NCI-H345 treated with DMSO at 0.1 percent for 48 hours (cell line): ENCODE data around the gene ARL4C.

Source experiments
- DNase-seq: peaks from one replicate; lab custom pipeline; 2025; ENCODE audit not compliant: unreplicated experiment; lab: John Stamatoyannopoulos, UW

Gene ARL4C

DNA sequence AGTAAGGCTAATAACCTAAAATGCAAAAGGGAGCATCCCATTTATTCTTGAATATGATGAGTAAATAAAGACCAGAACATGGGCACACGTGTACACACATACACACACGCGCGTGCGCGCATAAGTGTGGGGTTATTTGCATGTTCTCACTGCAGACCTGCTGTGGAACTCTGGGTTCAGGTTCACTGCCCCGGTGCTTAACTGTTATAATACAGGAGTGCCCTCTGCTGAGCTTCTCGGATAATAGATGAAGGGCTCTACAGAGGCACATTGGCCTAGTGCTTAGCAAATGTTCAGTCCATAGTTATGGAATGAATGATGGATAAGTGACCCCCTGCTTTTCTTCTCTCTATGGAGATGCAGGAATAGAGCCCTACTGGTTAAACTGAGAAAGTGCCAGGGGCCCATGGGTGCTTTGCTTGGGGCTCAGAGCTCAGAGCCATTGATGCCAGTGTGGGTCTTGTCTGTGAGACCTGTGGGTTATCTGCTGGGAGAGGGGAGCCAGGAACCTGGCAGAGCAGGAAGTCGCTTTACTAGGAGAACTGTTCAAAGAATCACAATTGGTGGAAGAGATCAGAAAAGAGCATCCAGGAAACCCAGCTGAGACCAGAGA lies 3.6 kb upstream of the ARL4C start:
- peak; percentile 44 for DNase-seq

DNA sequence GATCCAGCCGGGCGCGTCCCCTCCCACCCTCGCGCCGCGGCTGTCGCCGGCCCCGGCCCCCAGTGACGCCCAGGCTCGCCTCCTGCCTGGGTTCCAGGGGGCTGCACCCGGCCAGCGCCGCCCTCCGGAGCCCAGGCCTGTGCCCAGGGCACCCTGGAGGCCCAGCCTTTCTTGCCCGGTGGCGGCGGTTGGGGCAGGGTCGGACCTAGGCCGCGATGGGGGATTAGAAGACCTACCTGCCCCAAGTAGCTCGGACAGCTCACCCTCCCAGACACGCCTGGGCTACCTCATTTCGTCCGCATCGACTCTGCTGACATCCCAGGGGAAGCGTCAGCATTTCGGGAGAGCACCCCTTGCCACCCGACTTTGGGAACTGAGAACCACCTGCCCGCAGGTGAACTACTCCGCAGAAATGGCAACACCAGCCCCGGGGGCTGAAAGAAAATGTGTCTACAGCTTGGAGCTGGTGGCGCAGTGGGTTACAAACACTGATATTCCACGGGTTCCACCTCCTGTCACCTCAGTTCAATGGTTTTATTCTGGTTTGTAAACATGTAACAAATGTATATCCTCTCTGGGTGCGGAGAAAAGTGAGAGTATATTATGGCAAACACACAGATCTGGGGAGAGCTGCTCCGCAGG lies 834 bp upstream of the ARL4C start:
- DNase-seq: no peak

DNA sequence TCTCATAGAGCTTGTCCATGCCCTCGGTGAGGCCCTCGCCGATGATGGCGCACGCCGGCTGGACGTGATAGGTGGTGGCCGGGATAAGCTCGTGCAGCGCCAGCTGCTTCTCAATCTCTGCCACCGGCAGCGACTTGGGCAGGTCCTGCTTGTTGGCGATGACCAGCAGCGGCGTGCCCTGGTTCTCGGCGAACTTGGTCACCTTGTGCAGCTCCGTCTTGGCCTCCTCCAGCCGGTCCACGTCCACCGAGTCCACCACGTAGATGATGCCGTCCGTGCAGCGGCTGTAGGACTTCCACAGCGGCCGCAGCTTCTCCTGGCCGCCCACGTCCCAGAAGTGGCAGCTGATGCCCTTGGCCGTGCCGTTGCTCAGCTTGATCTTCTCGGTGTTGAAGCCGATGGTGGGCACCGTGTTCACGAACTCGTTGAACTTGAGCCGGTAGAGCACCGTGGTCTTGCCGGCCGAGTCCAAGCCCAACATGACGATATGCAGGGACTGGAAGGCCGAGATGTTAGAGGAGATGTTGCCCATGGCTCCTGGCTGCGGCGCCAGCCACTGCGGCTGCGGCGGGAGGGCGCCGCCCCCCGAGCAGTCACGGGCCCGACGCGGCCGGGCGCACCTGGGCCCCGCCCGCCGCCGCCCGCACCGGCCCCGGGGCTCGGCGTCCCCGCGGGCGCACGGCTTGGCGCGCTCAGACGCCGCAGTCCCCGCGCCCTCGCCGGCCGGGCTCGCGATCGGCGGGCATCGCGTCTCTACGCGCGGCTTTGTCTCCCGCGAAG lies 636 bp downstream of the ARL4C start:
- DNase-seq: no peak

DNA sequence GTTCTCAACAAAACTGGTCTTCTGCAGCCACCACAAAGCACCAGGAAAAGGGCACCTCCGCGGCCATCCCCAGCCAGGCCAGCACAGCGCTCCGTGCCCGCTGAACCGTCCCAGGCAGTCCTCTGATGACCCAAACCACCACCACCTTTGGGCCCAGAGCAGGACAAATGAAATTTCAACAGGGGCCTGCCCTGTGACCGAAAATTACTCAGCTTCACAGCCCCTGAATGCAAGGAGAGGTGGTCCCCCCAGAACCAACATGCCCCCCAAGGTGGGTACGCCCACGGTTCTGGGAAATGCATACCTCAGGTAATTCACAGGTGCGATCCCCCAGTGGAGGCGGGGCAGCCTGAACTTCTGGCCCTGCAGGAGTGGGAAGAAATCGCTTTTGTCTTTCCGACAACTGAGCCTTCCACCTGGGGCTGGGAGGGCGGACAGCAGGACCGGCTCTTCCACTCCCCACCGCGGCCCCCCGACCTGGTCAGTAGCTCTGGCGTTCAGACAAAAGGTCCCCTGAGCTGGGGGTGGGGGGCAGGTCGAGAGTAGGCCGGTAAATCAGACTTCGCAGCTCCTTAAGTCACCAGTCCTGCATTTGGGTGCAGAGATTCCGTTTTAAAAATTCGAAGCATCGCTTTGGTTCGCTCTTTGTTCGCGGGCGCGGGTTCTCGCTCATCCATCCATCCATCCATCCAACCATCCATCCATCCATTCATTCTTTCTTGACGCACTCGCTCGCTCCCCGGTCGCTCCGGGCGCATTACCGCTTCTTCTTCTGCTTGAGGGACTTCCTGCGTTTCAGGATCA lies 1.4 kb downstream of the ARL4C start:
- DNase-seq: no peak

DNA sequence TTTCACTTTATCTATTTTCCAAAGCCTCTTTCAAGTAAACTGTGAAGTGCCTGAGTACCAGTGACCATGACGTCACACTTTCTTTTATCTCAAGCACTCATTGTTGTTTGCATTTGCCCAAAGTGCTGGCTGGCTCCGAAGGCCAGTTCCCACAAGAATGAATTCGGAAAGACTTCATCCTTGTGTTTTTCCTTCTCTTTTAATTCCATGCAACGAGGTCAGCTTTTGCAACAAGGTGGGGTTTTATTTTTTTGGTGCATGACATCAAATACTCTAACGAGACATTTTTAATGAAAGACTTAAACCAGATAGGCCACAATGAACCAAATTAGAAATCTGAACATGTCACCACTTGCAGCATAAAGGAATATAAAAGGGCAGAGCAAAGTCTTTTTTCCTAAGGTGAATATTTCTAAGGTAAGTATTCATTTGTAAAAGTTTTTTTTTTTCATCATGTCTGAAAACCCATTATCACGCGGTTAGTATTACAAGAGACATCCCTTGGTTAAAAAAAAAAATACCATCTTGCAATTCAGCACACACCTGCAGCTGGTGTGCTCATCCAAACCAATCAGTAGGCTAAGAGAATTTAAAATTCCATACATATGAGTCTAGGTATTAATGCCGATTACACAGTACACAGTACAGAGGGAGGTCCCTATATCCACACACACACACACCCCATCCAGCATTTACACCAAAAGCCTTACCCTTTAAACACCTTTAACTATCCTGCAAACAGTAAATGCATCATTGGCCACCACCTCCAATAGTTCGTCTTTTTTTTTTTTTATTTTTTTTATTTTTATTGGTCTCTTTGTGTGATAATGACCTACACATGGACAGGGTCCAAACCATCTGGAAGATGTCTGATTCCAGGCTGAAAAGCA lies 2.3 kb downstream of the ARL4C start:
- DNase-seq: peak; percentile 54

DNA sequence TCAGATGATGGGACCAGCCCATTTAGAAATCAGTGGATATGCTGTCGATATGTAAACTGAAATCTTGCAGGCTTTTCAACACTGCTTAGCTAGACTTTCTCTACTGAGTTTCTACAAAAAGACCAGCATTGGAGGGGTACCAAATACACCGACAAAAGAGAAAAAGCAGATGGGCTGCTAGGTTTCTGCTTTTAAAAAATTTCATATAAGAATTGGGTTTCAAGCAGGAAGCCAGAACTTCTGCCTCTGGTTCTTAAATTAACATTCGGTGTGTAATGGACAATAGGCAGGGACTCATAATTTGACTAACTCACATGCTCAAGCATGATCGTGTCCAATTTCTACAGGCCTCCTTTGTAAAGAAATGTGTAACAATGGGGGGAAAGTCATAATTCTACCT lies 3.1 kb downstream of the ARL4C start:
- DNase-seq: no peak

DNA sequence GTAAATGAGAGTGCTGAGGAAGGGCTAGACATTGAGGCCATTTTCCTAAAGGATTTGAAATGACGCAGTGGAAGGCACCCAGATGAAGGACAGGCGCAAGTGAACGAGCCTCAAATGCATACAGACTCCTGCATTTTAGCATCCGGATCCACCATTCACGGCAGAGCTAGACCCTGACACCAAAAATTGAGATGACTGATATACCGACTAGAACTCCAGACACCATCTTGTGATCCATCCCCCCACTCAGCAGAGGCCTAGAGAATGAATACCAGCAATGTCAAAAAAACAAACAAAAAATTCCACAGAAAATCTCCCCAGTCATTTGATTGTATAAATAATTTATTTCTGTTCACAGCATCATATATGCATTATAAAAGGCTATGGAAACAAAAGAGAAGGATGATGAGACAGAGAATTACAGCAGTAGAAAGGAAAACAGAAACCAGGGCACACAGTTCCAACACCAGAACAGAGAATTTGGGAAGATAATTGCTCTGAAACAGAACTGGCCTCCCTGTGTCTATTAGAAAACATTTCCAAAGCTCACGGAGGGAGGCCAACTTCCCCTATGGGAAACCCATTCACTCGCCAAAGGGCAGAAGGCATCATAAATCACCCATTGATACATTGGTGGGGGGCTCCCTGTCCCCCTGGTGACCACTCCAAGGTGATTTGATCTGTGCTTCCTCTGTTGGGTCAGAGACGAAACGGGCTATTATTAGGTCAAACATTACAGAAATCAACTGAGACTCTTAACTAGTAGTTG lies 4.0 kb downstream of the ARL4C start:
- no peak for DNase-seq

DNA sequence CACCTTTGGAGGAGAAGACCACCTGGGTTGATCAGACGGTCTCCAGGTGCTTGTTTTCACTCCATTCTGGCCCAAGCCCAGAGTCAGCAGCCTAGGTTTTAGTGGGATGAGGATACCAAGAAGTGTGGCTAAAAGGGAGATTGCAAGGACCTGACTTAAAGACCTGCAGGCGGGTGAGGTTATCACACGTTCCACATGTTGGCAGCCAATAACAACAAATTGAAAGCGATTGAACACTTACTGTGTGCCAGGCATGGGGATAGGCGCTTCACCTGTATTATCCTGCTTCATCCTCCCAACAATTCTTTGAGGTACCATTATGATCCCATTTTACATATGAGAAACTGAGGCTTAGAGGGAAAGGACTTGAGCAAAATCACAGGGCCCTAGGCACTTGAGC lies 5.0 kb downstream of the ARL4C start:
- DNase-seq: no peak

DNA sequence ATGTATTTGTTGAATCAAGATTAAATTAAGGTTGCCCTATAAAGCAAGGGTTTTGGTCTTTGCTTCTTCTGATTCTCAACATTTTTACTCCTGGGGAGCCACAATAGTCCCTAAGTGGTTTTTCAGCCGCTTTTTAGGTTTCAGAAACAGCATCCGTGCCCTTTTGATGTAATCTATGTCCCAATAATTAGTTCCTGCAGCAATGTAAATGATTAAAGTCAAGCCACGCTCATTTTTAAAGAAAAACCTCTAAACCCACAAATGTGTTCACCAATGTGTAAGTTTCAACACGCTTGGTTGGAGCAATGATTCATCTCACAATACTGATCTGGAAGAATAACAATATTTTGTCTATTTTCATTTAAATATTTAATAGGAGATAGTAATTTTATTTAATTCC lies 5.6 kb downstream of the ARL4C start:
- DNase-seq: no peak

DNA sequence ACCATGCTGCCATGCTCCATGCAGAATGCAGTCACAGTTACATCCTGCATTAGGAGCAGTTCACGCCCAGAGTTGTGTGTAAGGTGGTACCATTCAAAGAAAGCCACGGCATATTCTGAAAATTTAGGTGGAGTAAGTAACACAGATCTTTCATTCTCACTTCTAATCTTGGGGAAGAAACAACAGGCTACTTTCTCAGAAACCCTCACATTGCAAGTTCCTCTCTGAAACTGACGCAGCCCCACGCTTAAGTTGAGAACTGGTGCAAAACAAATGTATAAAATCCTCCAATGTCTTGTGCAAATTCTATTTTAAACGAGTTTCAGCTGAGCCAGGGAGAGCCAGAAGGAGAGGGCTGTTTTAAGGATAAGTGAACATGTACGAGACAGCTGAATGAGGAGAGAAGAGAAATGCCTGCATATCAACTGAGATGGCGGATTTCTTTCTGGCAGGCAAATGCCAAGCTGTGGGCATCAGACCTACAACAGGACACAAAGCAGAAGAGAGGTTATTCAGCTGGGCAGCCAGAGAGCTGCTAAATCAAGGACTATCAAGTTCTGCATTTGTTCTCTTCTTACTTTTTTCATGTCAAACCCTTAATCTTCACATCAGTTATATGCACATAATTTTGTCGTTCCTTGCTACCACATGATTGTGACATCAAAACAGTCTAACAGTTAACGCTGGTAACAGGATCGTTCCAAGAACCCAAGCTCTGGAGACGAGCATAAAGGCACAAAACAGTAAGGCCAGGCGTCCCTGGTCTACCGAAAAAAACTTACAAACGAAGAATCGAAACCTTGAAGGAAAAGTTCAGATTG lies 6.4 kb downstream of the ARL4C start:
- no peak for DNase-seq

DNA sequence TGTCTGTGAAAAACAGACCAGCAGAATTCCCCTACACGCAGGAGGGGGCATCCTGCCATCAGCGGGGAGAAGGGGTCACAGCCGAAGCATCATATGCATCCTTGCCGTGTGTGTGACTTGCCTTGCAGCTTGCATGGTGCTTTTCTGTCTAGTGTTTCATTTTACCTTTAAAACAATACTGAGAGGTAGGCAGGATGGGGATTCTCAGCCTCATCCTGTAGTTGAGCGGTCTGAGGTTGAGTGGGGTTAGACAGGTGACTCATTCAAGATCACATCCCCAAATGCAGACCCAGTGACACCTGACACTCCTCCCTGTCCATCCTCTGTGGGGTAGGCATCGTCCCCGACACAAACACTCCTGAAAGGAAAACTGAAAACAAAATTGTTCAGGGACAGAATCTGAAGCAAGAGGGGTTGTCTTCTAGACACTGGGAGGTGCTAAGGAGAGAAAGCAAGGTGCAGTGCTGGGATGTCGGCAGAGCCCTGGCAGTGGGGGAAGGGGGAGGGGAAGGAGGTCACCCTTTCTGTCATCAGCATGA lies 7.9 kb downstream of the ARL4C start:
- DNase-seq: no peak

DNA sequence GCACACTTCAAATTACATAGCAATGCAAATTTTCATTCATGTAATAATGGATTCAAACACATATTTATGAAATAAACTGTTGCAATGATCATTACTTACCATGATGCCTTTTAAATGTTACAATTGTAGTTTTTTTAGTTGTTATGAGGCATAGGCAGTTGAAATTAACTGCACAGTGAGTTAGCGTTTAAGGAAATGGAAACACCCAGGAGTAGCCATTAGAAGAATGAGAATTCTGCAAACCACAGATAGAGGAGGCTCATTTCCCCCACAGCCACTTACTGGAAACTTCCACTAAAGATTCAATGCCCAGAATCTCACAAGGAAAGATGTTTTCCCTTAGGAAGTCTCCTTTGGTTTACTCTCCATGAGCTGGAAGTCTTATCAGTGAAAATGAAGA lies 8.4 kb downstream of the ARL4C start:
- no peak for DNase-seq

DNA sequence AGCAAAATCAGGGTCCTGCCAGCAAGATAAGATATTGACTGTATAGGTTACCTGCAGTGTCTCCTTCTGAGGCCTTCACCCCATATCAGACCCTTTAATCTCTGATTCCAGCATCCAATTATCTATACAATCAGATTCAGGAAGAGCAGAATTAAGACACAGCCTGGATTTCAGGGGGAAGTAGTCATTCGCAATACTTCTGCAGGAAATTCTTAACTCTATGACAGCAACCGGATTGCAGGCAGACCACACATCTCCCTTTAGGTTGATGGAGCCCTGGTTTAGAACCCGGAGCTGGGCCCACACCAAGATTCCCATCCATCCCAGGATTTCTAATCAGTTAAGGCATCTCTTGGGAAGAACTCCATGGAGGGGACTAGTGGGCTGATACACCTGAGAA lies 9.5 kb downstream of the ARL4C start:
- no peak for DNase-seq

DNA sequence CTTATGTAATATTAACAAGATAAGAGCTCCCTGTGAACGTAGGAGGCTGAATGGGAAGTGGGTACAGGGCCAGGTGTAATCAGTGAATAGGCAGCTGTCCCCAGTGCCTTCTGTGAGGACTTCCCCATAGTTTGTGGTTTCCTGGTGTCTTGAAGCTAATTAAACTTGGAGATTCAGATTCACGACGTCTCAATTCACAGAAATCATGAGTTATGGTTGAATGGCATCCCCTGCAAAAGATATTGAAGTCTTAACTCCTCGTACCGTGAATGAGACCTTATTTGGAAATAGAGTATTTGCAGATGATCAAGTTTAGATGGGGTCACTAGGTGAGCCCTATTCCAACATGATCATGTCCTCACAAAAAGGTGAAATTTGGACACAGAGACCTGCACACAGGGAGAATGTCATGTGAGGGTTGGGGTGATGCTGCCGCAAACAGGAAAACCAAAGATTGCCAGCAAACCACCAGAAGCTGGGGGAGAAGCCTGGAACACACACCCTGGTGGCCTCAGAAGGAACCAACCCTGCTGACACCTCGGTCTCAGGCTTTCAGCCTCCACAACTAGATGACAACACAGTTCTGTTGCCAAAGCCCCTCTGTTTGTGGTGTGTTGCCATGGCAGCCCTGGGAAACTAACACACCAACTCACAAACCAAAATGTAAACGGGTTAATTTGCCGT lies 13.2 kb downstream of the ARL4C start:
- no peak for DNase-seq

DNA sequence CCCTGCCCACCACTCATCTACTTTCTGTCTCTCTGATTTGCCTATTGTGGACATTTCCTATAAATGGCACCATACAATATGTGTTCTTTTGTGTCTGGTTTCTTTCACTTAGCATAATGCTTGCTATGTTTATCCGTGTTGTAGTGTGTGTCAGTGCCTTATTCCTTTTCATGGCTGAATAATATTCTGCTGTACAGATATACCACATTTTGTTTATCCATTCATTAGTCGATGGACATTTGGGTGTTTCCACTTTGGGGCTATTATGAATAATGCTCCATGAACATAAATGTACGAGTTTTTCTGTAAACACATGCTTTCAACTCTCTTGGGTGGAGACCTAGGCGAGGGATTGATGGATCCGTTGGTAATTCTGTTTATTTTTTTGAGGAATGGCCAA lies 15.6 kb downstream of the ARL4C start:
- DNase-seq: no peak

DNA sequence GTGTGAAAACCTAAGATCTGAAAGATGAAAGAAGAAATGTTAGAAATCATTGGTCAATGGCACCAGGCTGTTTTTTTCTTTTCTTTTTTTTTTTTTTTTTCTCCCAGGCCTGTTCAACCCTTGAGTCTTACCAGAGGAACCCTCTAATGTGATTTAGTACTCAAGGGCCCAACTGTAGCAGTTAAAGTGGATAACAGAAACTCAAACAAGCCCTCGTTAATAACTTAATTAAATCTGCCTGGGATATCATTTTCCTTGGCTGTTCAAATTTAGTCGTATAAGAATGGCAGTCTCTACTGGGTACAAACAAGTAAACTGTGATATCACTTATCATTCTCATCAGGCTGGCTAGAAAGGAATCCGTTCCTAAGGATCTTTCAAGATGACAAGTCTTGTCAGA lies 16.5 kb downstream of the ARL4C start:
- DNase-seq: no peak

DNA sequence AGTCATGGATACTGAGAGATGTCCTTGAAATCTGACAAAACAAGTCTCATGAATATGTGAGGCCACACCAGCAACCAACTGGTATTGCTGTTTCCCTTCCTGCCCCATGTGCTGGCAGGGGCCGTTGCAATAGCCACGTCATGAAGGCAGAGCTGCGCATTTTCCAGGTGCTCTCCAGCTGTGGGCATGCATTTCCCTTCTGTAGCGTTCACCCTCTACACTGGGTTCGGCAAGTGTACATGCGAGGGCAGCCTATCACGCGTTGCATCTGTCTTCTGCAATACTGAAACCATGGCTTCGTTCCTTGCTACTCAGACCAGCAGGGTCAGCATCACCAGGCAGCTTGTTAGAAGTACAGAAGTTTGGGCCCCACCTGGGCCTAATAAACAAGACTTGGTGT lies 17.4 kb downstream of the ARL4C start:
- no peak for DNase-seq
